SW 1271 (cell line): ENCODE measurements around the gene C15orf61.
A peak's percentile ranks its signal among the peaks of the same experiment; 100 is the strongest.

Experiments
- DNase-seq, 2 experiments: peaks; one replicate each; lab custom pipeline; 2025; lab: John Stamatoyannopoulos, UW

The C15orf61 gene

GRCh38 chr15:67512933-67513714, 7.8 kb upstream of the C15orf61 start:
- DNase-seq, result no peak

- no peak for DNase-seq
Measured at GRCh38 chr15:67515090-67515489, 5.8 kb upstream of the C15orf61 start.

GRCh38 chr15:67515557-67515956, 5.4 kb upstream of the C15orf61 start:
- no peak for DNase-seq

GRCh38 chr15:67520321-67521028, 456 bp upstream of the C15orf61 start:
- DNase-seq, result no peak

- peak in 1 of 2 experiments; percentile 60 for DNase-seq
Measured at GRCh38 chr15:67521783-67522568, 1.0 kb downstream of the C15orf61 start.

GRCh38 chr15:67523330-67523729, 2.4 kb downstream of the C15orf61 start:
- DNase-seq, result no peak

- no peak for DNase-seq
Measured at GRCh38 chr15:67524235-67524634, 3.3 kb downstream of the C15orf61 start.

GRCh38 chr15:67528513-67528912, 7.6 kb downstream of the C15orf61 start:
- DNase-seq, result no peak

GRCh38 chr15:67531379-67531914, 10.5 kb downstream of the C15orf61 start:
- no peak for DNase-seq

GRCh38 chr15:67533873-67534272, 12.9 kb downstream of the C15orf61 start:
- no peak for DNase-seq

- DNase-seq, result no peak
Measured at GRCh38 chr15:67534360-67534759, 13.4 kb downstream of the C15orf61 start.

- DNase-seq, result no peak
Measured at GRCh38 chr15:67537771-67538170, 16.8 kb downstream of the C15orf61 start.

- DNase-seq, result peak; percentile 39 to 80
Measured at GRCh38 chr15:67542420-67543347, 21.8 kb downstream of the C15orf61 start, which contains the start of gene MAP2K5. Gene MAP2K5, plus strand, starts transcription at chr15:67542703. Its CDS starts 633 bp downstream, at chr15:67543336.

GRCh38 chr15:67543348-67543718, 22.4 kb downstream of the C15orf61 start:
- peak in 1 of 2 experiments; percentile 9 for DNase-seq

- no peak for DNase-seq
Measured at GRCh38 chr15:67544475-67544874, 23.5 kb downstream of the C15orf61 start.

- DNase-seq, result no peak
Measured at GRCh38 chr15:67545864-67546263, 24.9 kb downstream of the C15orf61 start.

GRCh38 chr15:67547064-67547463, 26.1 kb downstream of the C15orf61 start:
- no peak for DNase-seq

- DNase-seq, result no peak
Measured at GRCh38 chr15:67547836-67548235, 26.9 kb downstream of the C15orf61 start.

GRCh38 chr15:67548236-67548852, 27.4 kb downstream of the C15orf61 start:
- DNase-seq, result no peak

GRCh38 chr15:67548862-67549651, 28.1 kb downstream of the C15orf61 start:
- no peak for DNase-seq
